Mesenchymal stem cell (in vitro differentiated cells and primary cell): ENCODE data around the gene CLEC4M.

ENCODE experiments used
- DNase-seq: peaks from one replicate; pipeline ENCODE4 v3.0.0-alpha.2; 2013
- H2AFZ ChIP-seq: one replicate; pipeline ENCODE4 v1.6.1; 2013; ENCODE audit warnings: low read depth, mild to moderate bottlenecking, control low read depth, inconsistent platforms, low read length, moderate library complexity
- H2AK5ac ChIP-seq: 2 replicates; pipeline ENCODE4 v1.6.1; 2013; ENCODE audit warnings: low read length, moderate library complexity, mild to moderate bottlenecking, inconsistent platforms; ENCODE audit not compliant: severe bottlenecking
- H2BK120ac ChIP-seq: one replicate; pipeline ENCODE4 v1.6.1; 2013; ENCODE audit warnings: low read depth, mild to moderate bottlenecking, inconsistent platforms, low read length, moderate library complexity
- H2BK12ac ChIP-seq, 2 experiments: one replicate each; pipeline ENCODE4 v1.6.1; 2013; ENCODE audit warnings: inconsistent platforms in 2 of 2, low read length in 2 of 2, mild to moderate bottlenecking in 2 of 2, moderate library complexity in 2 of 2, control low read depth in 1 of 2
- H2BK15ac ChIP-seq: one replicate; pipeline ENCODE4 v1.6.1; 2013; ENCODE audit warnings: mild to moderate bottlenecking, low read depth, inconsistent platforms; ENCODE audit not compliant: poor library complexity, severe bottlenecking
- H2BK5ac ChIP-seq: 2 replicates; pipeline ENCODE4 v1.6.1; 2013; ENCODE audit warnings: low read depth, mild to moderate bottlenecking, low read length, control low read depth, inconsistent platforms; ENCODE audit not compliant: poor library complexity, severe bottlenecking
- H3K14ac ChIP-seq, 2 experiments: one replicate each; pipeline ENCODE4 v1.6.1; 2013; ENCODE audit warnings: inconsistent platforms in 2 of 2, low read length in 2 of 2, control low read depth in 1 of 2, mild to moderate bottlenecking in 1 of 2, moderate library complexity in 1 of 2
- H3K18ac ChIP-seq, 2 experiments: one replicate each; pipeline ENCODE4 v1.6.1; 2013; ENCODE audit warnings: inconsistent platforms in 2 of 2, low read length in 2 of 2, control low read depth in 1 of 2, low read depth in 1 of 2, mild to moderate bottlenecking in 1 of 2
- H3K23ac ChIP-seq, 2 experiments: one replicate each; pipeline ENCODE4 v1.6.1; 2013; ENCODE audit warnings: inconsistent platforms in 2 of 2, low read length in 2 of 2, mild to moderate bottlenecking in 2 of 2, moderate library complexity in 2 of 2, control low read depth in 1 of 2
- H3K27ac ChIP-seq: 2 replicates; pipeline ENCODE4 v1.5.1; 2013; ENCODE audit warnings: mild to moderate bottlenecking, moderate library complexity, low read length, control low read depth, inconsistent platforms; ENCODE audit not compliant: poor library complexity, severe bottlenecking
- H3K27me3 ChIP-seq, 2 experiments: 2 replicates each; pipeline versions ENCODE4 v1.6.1 to v1.7.0; 2013; ENCODE audit warnings: low read length in 2 of 2, mild to moderate bottlenecking in 2 of 2, moderate library complexity in 2 of 2, control low read depth in 1 of 2, inconsistent platforms in 1 of 2; ENCODE audit not compliant: control insufficient read depth in 1 of 2, insufficient read depth in 1 of 2
- H3K36me3 ChIP-seq, 2 experiments: 2 replicates each; pipeline versions ENCODE4 v1.6.1 to v1.7.0; 2013; ENCODE audit warnings: low read length in 2 of 2, control low read depth in 1 of 2, inconsistent platforms in 1 of 2, low read depth in 1 of 2, mild to moderate bottlenecking in 1 of 2; ENCODE audit not compliant: insufficient read depth in 2 of 2, control insufficient read depth in 1 of 2
- H3K4ac ChIP-seq, 2 experiments: one replicate each; pipeline ENCODE4 v1.6.1; 2013; ENCODE audit warnings: inconsistent platforms in 2 of 2, low read length in 2 of 2, mild to moderate bottlenecking in 2 of 2, moderate library complexity in 2 of 2, control low read depth in 1 of 2, low read depth in 1 of 2
- H3K4me1 ChIP-seq: 2 replicates; pipeline ENCODE4 v1.6.1; 2013; ENCODE audit warnings: low read depth, low read length, control low read depth; ENCODE audit not compliant: control insufficient read depth, insufficient read depth
- H3K4me2 ChIP-seq: 2 replicates; pipeline ENCODE4 v1.6.1; 2013; ENCODE audit warnings: low read length, mild to moderate bottlenecking, inconsistent platforms; ENCODE audit not compliant: poor library complexity, severe bottlenecking
- H3K4me3 ChIP-seq, 2 experiments: 2 replicates each; pipeline versions ENCODE4 v1.5.1 to v1.7.0; 2013; ENCODE audit warnings: low read length in 2 of 2, mild to moderate bottlenecking in 2 of 2, control low read depth in 1 of 2, low read depth in 1 of 2; ENCODE audit not compliant: insufficient read depth in 1 of 2
- H3K79me1 ChIP-seq: replicated peaks from 2 replicates; pipeline ENCODE4 v1.6.1; 2013; ENCODE audit warnings: mild to moderate bottlenecking, control low read depth, low read length, inconsistent platforms; ENCODE audit not compliant: poor library complexity, severe bottlenecking
- H3K9ac ChIP-seq: 2 replicates; pipeline ENCODE4 v1.7.0; 2013; ENCODE audit warnings: mild to moderate bottlenecking, low read length, moderate library complexity
- H3K9me3 ChIP-seq: 2 replicates; pipeline ENCODE4 v1.7.0; 2013; ENCODE audit warnings: mild to moderate bottlenecking, low read length; ENCODE audit not compliant: control insufficient read depth
- H4K8ac ChIP-seq: one replicate; pipeline ENCODE4 v1.6.1; 2013; ENCODE audit warnings: inconsistent platforms, mild to moderate bottlenecking, low read length, moderate library complexity
- H4K91ac ChIP-seq: one replicate; pipeline ENCODE4 v1.6.1; 2013; ENCODE audit warnings: mild to moderate bottlenecking, low read length, inconsistent platforms
- WGBS: methylation state at CpG from one replicate; pipeline ENCODE4 v1.1.7; 2013; ENCODE audit warnings: mixed read lengths; 5-methylcytosine and 5-hydroxymethylcytosine counted together

The CLEC4M gene

GRCh38 chr19:7788178-7788932, 25.3 kb downstream of the CLEC4M start:
- H3K14ac ChIP-seq: peak overlapping the region in 1 of 2 experiments; percentile 7
- no peak overlapping the region for H3K23ac ChIP-seq
- DNase-seq: no peak
- H2BK120ac ChIP-seq: no peak overlapping the region
- H4K8ac ChIP-seq: no peak overlapping the region
- H3K4me2 ChIP-seq: no peak overlapping the region
- H2BK5ac ChIP-seq: no peak overlapping the region
- no peak overlapping the region for H3K18ac ChIP-seq
- no peak overlapping the region for H4K91ac ChIP-seq
- no peak overlapping the region for H3K9ac ChIP-seq
- no peaks in the 10 kb centered on the region for H3K9me3 ChIP-seq
- no peak overlapping the region for H2BK12ac ChIP-seq
- peaks cover 4% of the 10 kb centered on the region for H3K4me1 ChIP-seq
- H3K79me1 ChIP-seq: no peaks in the 10 kb centered on the region
- no peak overlapping the region for H3K27ac ChIP-seq
- no peak overlapping the region for H2BK15ac ChIP-seq
- no peak overlapping the region for H3K4me3 ChIP-seq
- H3K4ac ChIP-seq: no peak overlapping the region
- H3K36me3 ChIP-seq: no peaks in the 10 kb centered on the region
- H2AK5ac ChIP-seq: no peak overlapping the region
- WGBS: 13% methylated on average over 44 of the region's 67 CpGs
- peaks cover 42 to 57% of the 10 kb centered on the region in 2 experiments for H3K27me3 ChIP-seq
- H2AFZ ChIP-seq: no peak overlapping the region

DNA sequence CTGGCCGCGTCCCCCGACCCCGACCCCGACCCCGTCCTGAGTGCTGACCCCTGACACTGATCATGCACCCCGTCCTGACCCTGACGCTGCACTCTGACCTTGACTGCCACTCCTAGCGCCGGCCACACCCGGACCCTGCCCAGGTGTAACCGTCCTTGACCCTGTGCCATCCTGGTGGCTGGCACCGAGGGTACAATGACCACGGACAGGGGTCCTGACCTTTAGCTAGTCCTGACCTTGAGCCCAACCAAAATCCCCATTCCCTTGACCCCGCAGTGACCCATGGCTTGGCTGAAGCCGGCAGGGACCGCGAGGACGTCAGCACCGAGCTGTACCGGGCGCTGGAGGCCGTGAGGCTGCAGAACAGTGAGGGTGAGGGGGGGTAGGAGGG, 25.9 kb downstream of the CLEC4M start:
- Histone ChIP-seq H2AFZ (no peak overlapping the region), H3K4ac (no peak overlapping the region), H3K9ac (no peak overlapping the region), H3K4me1 (peaks cover 4% of the 10 kb centered on the region), H2BK120ac (no peak overlapping the region), H3K79me1 (no peaks in the 10 kb centered on the region), H2BK5ac (no peak overlapping the region), H2AK5ac (no peak overlapping the region), H3K14ac (no peak overlapping the region), H3K27ac (no peak overlapping the region), H2BK15ac (no peak overlapping the region), H3K4me2 (no peak overlapping the region), H3K23ac (no peak overlapping the region), H3K4me3 (no peak overlapping the region), H2BK12ac (no peak overlapping the region), H3K9me3 (no peaks in the 10 kb centered on the region), H3K18ac (no peak overlapping the region), H4K91ac (no peak overlapping the region), H3K27me3 (peaks cover 36 to 51% of the 10 kb centered on the region in 2 experiments), H3K36me3 (no peaks in the 10 kb centered on the region), H4K8ac (peak overlapping the region; percentile 72)
- DNase-seq: no peak
- WGBS: 8% methylated on average over 14 of the region's 23 CpGs

GRCh38 chr19:7789447-7789846, 26.4 kb downstream of the CLEC4M start:
- no peak overlapping the region for H2BK5ac ChIP-seq
- no peak overlapping the region for H3K9ac ChIP-seq
- H3K4ac ChIP-seq: no peak overlapping the region
- no peak overlapping the region for H3K18ac ChIP-seq
- no peak overlapping the region for H2AK5ac ChIP-seq
- H4K8ac ChIP-seq: peak overlapping the region; percentile 72
- H3K23ac ChIP-seq: no peak overlapping the region
- no peaks in the 10 kb centered on the region for H3K9me3 ChIP-seq
- H3K27me3 ChIP-seq: peaks cover 33 to 54% of the 10 kb centered on the region in 2 experiments
- no peak for DNase-seq
- H2BK15ac ChIP-seq: no peak overlapping the region
- no peak overlapping the region for H3K27ac ChIP-seq
- WGBS: 14% methylated on average over 19 of the region's 31 CpGs
- no peak overlapping the region for H2BK12ac ChIP-seq
- H2BK120ac ChIP-seq: no peak overlapping the region
- H3K36me3 ChIP-seq: no peaks in the 10 kb centered on the region
- no peak overlapping the region for H3K4me3 ChIP-seq
- H3K4me2 ChIP-seq: no peak overlapping the region
- no peak overlapping the region for H4K91ac ChIP-seq
- H2AFZ ChIP-seq: no peak overlapping the region
- H3K4me1 ChIP-seq: peaks cover 4% of the 10 kb centered on the region
- H3K79me1 ChIP-seq: no peaks in the 10 kb centered on the region
- H3K14ac ChIP-seq: no peak overlapping the region

DNA sequence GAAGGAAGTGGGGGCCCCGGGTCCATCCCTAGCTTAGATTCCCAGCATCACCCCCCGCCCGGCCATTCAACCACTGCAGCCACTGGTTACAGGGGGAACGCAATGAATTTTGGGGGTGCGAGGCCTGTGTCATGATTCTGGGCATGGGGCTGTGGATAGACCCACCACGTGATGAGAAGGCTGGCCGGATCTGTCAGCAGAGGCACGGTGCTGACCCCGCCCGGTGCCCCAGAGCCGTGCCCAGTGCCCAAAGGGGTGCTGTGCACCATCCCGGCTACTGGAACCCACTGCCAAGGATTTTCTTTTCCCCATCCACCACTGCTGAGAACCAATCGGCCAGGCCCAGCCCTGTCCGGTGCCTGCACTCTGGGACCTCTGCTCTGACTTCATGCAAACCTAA, 27.4 kb downstream of the CLEC4M start:
- Histone ChIP-seq H3K18ac (no peak overlapping the region), H2BK15ac (no peak overlapping the region), H3K4me1 (peaks cover 4% of the 10 kb centered on the region), H3K23ac (no peak overlapping the region), H2BK120ac (no peak overlapping the region), H3K9ac (no peak overlapping the region), H2AK5ac (no peak overlapping the region), H3K4me3 (no peak overlapping the region), H2AFZ (no peak overlapping the region), H3K36me3 (no peaks in the 10 kb centered on the region), H4K8ac (no peak overlapping the region), H2BK12ac (no peak overlapping the region), H3K4ac (no peak overlapping the region), H3K27me3 (peaks cover 33 to 53% of the 10 kb centered on the region in 2 experiments), H3K9me3 (no peaks in the 10 kb centered on the region), H3K27ac (no peak overlapping the region), H3K79me1 (no peaks in the 10 kb centered on the region), H3K14ac (no peak overlapping the region), H3K4me2 (no peak overlapping the region), H4K91ac (no peak overlapping the region), H2BK5ac (no peak overlapping the region)
- no peak for DNase-seq
- WGBS: 84% methylated on average over 14 of the region's 14 CpGs
